Tibial nerve (tissue), 3 donors: ENCODE results near the gene AKIP1.

ENCODE experiments used
- EP300 ChIP-seq, 2 donors: sonication (generic); formaldehyde crosslinking; IDR thresholded peaks; one replicate each; pipeline ENCODE4 v1.6.1; 2017; ENCODE audit warnings: antibody characterized with exemption in 2 of 2, mild to moderate bottlenecking in 1 of 2
- POLR2A ChIP-seq, 2 donors: fragments of 450-650 bp; IDR thresholded peaks; one replicate each; pipeline ENCODE4 v1.6.1; 2017; ENCODE audit warnings: antibody characterized with exemption in 2 of 2, mild to moderate bottlenecking in 2 of 2, moderate library complexity in 2 of 2

GRCh38 chr11:8863838-8864237 lies 47.2 kb upstream of the AKIP1 start:
- TF ChIP-seq EP300 (IDR thresholded peaks at IDR 0.05) (no peak), POLR2A (IDR thresholded peaks at IDR 0.05) (no peak)
